HEK293 (cell line): Measurements from ENCODE around the gene ZNF593.

Experiments used
- CTCF ChIA-PET: fragments of 350-600 bp; formaldehyde crosslinking; extraction: SDS; loops from one replicate; lab custom pipeline; 2021; ENCODE audit warnings: antibody characterized with exemption; lab: Yijun Ruan, JAX
- POLR2A ChIA-PET: fragments of 300-600 bp; formaldehyde crosslinking; extraction: SDS; loops from one replicate; lab custom pipeline; 2020; ENCODE audit warnings: antibody characterized with exemption, inconsistent platforms; lab: Yijun Ruan, JAX
- H3K27ac ChIP-seq: fragments of 200-500 bp; sonication (Bioruptor generic); 2 replicates; pipeline ENCODE4 v1.5.1; 2014; ENCODE audit warnings: low read depth, low read length, control low read depth, inconsistent platforms; ENCODE audit errors: extremely low read depth
- H3K36me3 ChIP-seq, 2 experiments: fragments of 200-500 bp in 1 of 2; sonication (Bioruptor generic) in 1 of 2; 1 replicate in 1 of 2; 2 replicates in 1 of 2; pipeline ENCODE4 v1.5.1; 2014 to 2017; ENCODE audit warnings: inconsistent platforms in 2 of 2, low read length in 2 of 2; ENCODE audit not compliant: control insufficient read depth in 2 of 2, insufficient read depth in 1 of 2
- H3K4me1 ChIP-seq: fragments of 200-500 bp; sonication (Bioruptor generic); 2 replicates; pipeline ENCODE4 v1.5.1; 2014; ENCODE audit warnings: mild to moderate bottlenecking, low read length, inconsistent platforms; ENCODE audit not compliant: control insufficient read depth, insufficient read depth
- H3K4me3 ChIP-seq: 2 replicates; pipeline ENCODE4 v1.5.1; 2011; ENCODE audit warnings: low read depth, mild to moderate bottlenecking, control low read depth, low read length, moderate library complexity
- H3K9me3 ChIP-seq: fragments of 200-500 bp; sonication (Bioruptor generic); 2 replicates; pipeline ENCODE4 v1.5.1; 2014; ENCODE audit warnings: low read depth, low read length, inconsistent platforms; ENCODE audit not compliant: control insufficient read depth, insufficient read depth
- BCL11B ChIP-seq: fragments of 450-650 bp; formaldehyde crosslinking; IDR thresholded peaks from 2 replicates; pipeline ENCODE4 v1.5.1; 2016; ENCODE audit warnings: low read depth, missing biosample characterization, missing genetic modification characterization
- GFI1B ChIP-seq: fragments of 450-650 bp; formaldehyde crosslinking; IDR thresholded peaks from 2 replicates; pipeline ENCODE4 v1.5.1; 2016; ENCODE audit warnings: missing biosample characterization, missing genetic modification characterization
- MZF1 ChIP-seq: fragments of 450-650 bp; formaldehyde crosslinking; IDR thresholded peaks from 2 replicates; pipeline ENCODE4 v1.5.1; 2017; ENCODE audit warnings: missing biosample characterization, missing genetic modification characterization, borderline replicate concordance
- ZBTB17 ChIP-seq: fragments of 450-650 bp; formaldehyde crosslinking; IDR thresholded peaks from 2 replicates; pipeline ENCODE4 v1.5.1; 2016; ENCODE audit warnings: missing biosample characterization, missing genetic modification characterization
- ZBTB21 ChIP-seq: fragments of 450-650 bp; formaldehyde crosslinking; IDR thresholded peaks from 2 replicates; pipeline ENCODE4 v1.5.1; 2017; ENCODE audit warnings: missing biosample characterization, missing genetic modification characterization
- ZBTB7A ChIP-seq: fragments of 450-650 bp; formaldehyde crosslinking; IDR thresholded peaks from 2 replicates; pipeline ENCODE4 v1.5.1; 2016; ENCODE audit warnings: low read depth, missing biosample characterization, missing genetic modification characterization
- ZNF157 ChIP-seq: fragments of 450-650 bp; formaldehyde crosslinking; IDR thresholded peaks from 2 replicates; pipeline ENCODE4 v1.5.1; 2016; ENCODE audit warnings: missing biosample characterization, missing genetic modification characterization
- ZNF211 ChIP-seq: fragments of 450-650 bp; formaldehyde crosslinking; IDR thresholded peaks from 2 replicates; pipeline ENCODE4 v1.5.1; 2016; ENCODE audit warnings: low read depth, missing biosample characterization, missing genetic modification characterization
- ZNF302 ChIP-seq: fragments of 450-650 bp; formaldehyde crosslinking; IDR thresholded peaks from 2 replicates; pipeline ENCODE4 v1.5.1; 2016; ENCODE audit warnings: missing biosample characterization, missing genetic modification characterization, low read depth
- ZNF416 ChIP-seq: fragments of 450-650 bp; formaldehyde crosslinking; IDR thresholded peaks from 2 replicates; pipeline ENCODE4 v1.5.1; 2016; ENCODE audit warnings: missing biosample characterization, missing genetic modification characterization
- ZNF514 ChIP-seq: fragments of 450-650 bp; formaldehyde crosslinking; IDR thresholded peaks from 2 replicates; pipeline ENCODE4 v1.5.1; 2016; ENCODE audit warnings: missing biosample characterization, missing genetic modification characterization
- ZNF571 ChIP-seq: fragments of 450-650 bp; formaldehyde crosslinking; IDR thresholded peaks from 2 replicates; pipeline ENCODE4 v1.5.0; 2017; ENCODE audit warnings: missing biosample characterization, missing genetic modification characterization
- ZNF664 ChIP-seq: fragments of 450-650 bp; formaldehyde crosslinking; IDR thresholded peaks from 2 replicates; pipeline ENCODE4 v1.5.1; 2016; ENCODE audit warnings: missing biosample characterization, missing genetic modification characterization
- ZNF768 ChIP-seq: fragments of 450-650 bp; formaldehyde crosslinking; IDR thresholded peaks from 2 replicates; pipeline ENCODE4 v1.5.1; 2018; ENCODE audit warnings: missing biosample characterization, mild to moderate bottlenecking, missing genetic modification characterization
- ZNF791 ChIP-seq: fragments of 450-650 bp; formaldehyde crosslinking; IDR thresholded peaks from 2 replicates; pipeline ENCODE4 v1.5.1; 2016; ENCODE audit warnings: missing biosample characterization, missing genetic modification characterization
- ZNF792 ChIP-seq: fragments of 450-650 bp; formaldehyde crosslinking; IDR thresholded peaks from 2 replicates; pipeline ENCODE4 v1.5.1; 2016; ENCODE audit warnings: missing biosample characterization, missing genetic modification characterization
- ZNF843 ChIP-seq: fragments of 450-650 bp; formaldehyde crosslinking; IDR thresholded peaks from 2 replicates; pipeline ENCODE4 v1.5.1; 2016; ENCODE audit warnings: missing biosample characterization, missing genetic modification characterization
- TF ChIP-seq, protein P1 (sequence below): fragments of 450-650 bp; formaldehyde crosslinking; IDR thresholded peaks from 2 replicates; pipeline ENCODE4 v1.5.1; 2016; ENCODE audit warnings: missing biosample characterization, missing genetic modification characterization
- TF ChIP-seq, protein P2 (sequence below): fragments of 450-650 bp; formaldehyde crosslinking; conservative IDR thresholded peaks from 2 replicates; pipeline ENCODE4 v1.5.1; 2016; ENCODE audit warnings: low read depth, missing biosample characterization, missing genetic modification characterization
- TF ChIP-seq, protein P3 (sequence below): fragments of 450-650 bp; formaldehyde crosslinking; IDR thresholded peaks from 2 replicates; pipeline ENCODE4 v1.5.1; 2016; ENCODE audit warnings: missing biosample characterization, missing genetic modification characterization
- TF ChIP-seq, protein P4 (sequence below): fragments of 450-650 bp; formaldehyde crosslinking; IDR thresholded peaks from 2 replicates; pipeline ENCODE4 v1.5.1; 2016; ENCODE audit warnings: missing biosample characterization, missing genetic modification characterization, borderline replicate concordance
- TF ChIP-seq, protein P5 (sequence below): fragments of 450-650 bp; formaldehyde crosslinking; IDR thresholded peaks from 2 replicates; pipeline ENCODE4 v1.5.1; 2016; ENCODE audit warnings: missing biosample characterization, missing genetic modification characterization

ZNF593 gene

DNA sequence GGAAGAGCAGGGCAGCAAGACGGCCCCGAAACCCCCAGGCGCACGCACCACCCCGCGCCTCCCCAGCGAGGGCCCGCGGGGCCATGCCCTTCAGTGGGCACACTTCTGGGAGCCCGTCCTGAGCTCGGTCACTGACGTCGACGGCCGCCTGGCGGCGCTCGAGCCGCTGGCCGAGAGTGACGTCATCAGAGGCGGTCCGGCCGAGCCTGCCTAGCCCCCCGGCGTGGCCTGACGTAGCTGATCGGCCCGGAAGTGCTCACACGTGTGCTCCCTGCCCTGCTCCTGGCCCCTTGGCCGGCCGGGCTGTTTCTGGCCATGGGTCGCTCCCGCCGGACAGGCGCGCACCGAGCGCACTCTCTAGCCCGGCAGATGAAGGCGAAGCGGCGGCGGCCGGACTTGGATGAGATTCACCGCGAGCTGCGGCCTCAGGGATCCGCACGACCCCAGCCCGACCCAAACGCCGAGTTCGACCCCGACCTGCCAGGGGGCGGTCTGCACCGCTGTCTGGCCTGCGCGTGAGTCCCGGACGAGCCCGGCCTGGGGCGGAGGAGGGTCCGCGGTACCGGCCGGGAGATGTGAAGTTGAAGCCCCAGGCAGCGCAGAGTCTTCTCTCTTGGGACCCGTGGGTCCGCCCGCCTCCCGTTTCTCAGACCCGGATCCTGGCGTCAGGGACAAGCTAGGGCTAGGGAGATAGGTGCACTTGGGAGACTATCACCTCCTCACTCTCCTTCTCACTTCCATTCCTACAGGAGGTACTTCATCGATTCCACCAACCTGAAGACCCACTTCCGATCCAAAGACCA, at the start of gene ZNF593:
Gene ZNF593, plus strand, starts transcription at position 240 of the 803 bp plus-strand sequence. Its CDS starts 76 bp downstream, at position 316.
- ChIA-PET POLR2A (interaction anchor here (0.6 to 2.9 kb wide), 7 partner anchors 8 to 260 kb away, joined by 3 to 23 read pairs (median 4); partner anchors contain the start of gene CEP85), CTCF (interaction anchor here (0.6 to 2.0 kb wide), 27 partner anchors 9 to 1210 kb away, joined by 3 to 16 read pairs (median 4); partner anchors contain the start of genes CATSPER4 and CEP85)
- H3K4me1 ChIP-seq, result peaks cover 7% of the 10 kb centered on the region; the same call in 1 of the 2 replicates
- peaks cover 0 to 10% of the 10 kb centered on the region in 2 experiments; a peak in 1 of 3 replicates for H3K36me3 ChIP-seq
- no peaks in the 10 kb centered on the region for H3K9me3 ChIP-seq
- H3K4me3 ChIP-seq, result peak within 1 kb of the TSS; percentile 68
- H3K27ac ChIP-seq, result peak within 1 kb of the TSS; percentile 59; the same call in 1 of the 2 replicates
- no peak for TF ChIP-seq ZNF211 (tag by site-specific recombination)
- TF ChIP-seq ZNF843 (tag by site-specific recombination), result peak; percentile 66
- no peak for TF ChIP-seq ZNF791
- TF ChIP-seq, protein P1, sequence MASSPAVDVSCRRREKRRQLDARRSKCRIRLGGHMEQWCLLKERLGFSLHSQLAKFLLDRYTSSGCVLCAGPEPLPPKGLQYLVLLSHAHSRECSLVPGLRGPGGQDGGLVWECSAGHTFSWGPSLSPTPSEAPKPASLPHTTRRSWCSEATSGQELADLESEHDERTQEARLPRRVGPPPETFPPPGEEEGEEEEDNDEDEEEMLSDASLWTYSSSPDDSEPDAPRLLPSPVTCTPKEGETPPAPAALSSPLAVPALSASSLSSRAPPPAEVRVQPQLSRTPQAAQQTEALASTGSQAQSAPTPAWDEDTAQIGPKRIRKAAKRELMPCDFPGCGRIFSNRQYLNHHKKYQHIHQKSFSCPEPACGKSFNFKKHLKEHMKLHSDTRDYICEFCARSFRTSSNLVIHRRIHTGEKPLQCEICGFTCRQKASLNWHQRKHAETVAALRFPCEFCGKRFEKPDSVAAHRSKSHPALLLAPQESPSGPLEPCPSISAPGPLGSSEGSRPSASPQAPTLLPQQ, result peak; percentile 83
- no peak for TF ChIP-seq ZNF664 (tag by site-specific recombination)
- no peak for TF ChIP-seq ZNF571 (tag by site-specific recombination)
- TF ChIP-seq ZBTB21 (tag by site-specific recombination), result peak; percentile 100
- TF ChIP-seq ZNF302 (tag by site-specific recombination), result no peak
- TF ChIP-seq ZNF514 (tag by site-specific recombination), result no peak
- peak; percentile 96 for TF ChIP-seq BCL11B (tag by site-specific recombination)
- TF ChIP-seq, protein P2, sequence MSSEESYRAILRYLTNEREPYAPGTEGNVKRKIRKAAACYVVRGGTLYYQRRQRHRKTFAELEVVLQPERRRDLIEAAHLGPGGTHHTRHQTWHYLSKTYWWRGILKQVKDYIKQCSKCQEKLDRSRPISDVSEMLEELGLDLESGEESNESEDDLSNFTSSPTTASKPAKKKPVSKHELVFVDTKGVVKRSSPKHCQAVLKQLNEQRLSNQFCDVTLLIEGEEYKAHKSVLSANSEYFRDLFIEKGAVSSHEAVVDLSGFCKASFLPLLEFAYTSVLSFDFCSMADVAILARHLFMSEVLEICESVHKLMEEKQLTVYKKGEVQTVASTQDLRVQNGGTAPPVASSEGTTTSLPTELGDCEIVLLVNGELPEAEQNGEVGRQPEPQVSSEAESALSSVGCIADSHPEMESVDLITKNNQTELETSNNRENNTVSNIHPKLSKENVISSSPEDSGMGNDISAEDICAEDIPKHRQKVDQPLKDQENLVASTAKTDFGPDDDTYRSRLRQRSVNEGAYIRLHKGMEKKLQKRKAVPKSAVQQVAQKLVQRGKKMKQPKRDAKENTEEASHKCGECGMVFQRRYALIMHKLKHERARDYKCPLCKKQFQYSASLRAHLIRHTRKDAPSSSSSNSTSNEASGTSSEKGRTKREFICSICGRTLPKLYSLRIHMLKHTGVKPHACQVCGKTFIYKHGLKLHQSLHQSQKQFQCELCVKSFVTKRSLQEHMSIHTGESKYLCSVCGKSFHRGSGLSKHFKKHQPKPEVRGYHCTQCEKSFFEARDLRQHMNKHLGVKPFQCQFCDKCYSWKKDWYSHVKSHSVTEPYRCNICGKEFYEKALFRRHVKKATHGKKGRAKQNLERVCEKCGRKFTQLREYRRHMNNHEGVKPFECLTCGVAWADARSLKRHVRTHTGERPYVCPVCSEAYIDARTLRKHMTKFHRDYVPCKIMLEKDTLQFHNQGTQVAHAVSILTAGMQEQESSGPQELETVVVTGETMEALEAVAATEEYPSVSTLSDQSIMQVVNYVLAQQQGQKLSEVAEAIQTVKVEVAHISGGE (tag by site-specific recombination), result peak; percentile 91
- TF ChIP-seq, protein P3, sequence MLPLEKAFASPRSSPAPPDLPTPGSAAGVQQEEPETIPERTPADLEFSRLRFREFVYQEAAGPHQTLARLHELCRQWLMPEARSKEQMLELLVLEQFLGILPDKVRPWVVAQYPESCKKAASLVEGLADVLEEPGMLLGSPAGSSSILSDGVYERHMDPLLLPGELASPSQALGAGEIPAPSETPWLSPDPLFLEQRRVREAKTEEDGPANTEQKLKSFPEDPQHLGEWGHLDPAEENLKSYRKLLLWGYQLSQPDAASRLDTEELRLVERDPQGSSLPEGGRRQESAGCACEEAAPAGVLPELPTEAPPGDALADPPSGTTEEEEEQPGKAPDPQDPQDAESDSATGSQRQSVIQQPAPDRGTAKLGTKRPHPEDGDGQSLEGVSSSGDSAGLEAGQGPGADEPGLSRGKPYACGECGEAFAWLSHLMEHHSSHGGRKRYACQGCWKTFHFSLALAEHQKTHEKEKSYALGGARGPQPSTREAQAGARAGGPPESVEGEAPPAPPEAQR (tag by site-specific recombination), result peak; percentile 54; the same call in 1 of the 2 replicates
- TF ChIP-seq GFI1B (tag by site-specific recombination), result no peak
- TF ChIP-seq MZF1 (tag by site-specific recombination), result no peak
- 0 out of 2 replicates have a peak, but pooled peaks have one; percentile 10 for TF ChIP-seq ZNF416 (tag by site-specific recombination)
- no peak for TF ChIP-seq ZBTB17 (tag by site-specific recombination)
- TF ChIP-seq ZBTB7A, result peak; percentile 99
- no peak for TF ChIP-seq ZNF157 (tag by site-specific recombination)
- TF ChIP-seq, protein P4, sequence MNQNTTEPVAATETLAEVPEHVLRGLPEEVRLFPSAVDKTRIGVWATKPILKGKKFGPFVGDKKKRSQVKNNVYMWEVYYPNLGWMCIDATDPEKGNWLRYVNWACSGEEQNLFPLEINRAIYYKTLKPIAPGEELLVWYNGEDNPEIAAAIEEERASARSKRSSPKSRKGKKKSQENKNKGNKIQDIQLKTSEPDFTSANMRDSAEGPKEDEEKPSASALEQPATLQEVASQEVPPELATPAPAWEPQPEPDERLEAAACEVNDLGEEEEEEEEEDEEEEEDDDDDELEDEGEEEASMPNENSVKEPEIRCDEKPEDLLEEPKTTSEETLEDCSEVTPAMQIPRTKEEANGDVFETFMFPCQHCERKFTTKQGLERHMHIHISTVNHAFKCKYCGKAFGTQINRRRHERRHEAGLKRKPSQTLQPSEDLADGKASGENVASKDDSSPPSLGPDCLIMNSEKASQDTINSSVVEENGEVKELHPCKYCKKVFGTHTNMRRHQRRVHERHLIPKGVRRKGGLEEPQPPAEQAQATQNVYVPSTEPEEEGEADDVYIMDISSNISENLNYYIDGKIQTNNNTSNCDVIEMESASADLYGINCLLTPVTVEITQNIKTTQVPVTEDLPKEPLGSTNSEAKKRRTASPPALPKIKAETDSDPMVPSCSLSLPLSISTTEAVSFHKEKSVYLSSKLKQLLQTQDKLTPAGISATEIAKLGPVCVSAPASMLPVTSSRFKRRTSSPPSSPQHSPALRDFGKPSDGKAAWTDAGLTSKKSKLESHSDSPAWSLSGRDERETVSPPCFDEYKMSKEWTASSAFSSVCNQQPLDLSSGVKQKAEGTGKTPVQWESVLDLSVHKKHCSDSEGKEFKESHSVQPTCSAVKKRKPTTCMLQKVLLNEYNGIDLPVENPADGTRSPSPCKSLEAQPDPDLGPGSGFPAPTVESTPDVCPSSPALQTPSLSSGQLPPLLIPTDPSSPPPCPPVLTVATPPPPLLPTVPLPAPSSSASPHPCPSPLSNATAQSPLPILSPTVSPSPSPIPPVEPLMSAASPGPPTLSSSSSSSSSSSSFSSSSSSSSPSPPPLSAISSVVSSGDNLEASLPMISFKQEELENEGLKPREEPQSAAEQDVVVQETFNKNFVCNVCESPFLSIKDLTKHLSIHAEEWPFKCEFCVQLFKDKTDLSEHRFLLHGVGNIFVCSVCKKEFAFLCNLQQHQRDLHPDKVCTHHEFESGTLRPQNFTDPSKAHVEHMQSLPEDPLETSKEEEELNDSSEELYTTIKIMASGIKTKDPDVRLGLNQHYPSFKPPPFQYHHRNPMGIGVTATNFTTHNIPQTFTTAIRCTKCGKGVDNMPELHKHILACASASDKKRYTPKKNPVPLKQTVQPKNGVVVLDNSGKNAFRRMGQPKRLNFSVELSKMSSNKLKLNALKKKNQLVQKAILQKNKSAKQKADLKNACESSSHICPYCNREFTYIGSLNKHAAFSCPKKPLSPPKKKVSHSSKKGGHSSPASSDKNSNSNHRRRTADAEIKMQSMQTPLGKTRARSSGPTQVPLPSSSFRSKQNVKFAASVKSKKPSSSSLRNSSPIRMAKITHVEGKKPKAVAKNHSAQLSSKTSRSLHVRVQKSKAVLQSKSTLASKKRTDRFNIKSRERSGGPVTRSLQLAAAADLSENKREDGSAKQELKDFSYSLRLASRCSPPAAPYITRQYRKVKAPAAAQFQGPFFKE (tag by site-specific recombination), result peak; percentile 73; the same call in 1 of the 2 replicates
- TF ChIP-seq ZNF768 (tag by site-specific recombination), result no peak
- peak; percentile 85; the same call in 1 of the 2 replicates for TF ChIP-seq ZNF792
- TF ChIP-seq, protein P5, sequence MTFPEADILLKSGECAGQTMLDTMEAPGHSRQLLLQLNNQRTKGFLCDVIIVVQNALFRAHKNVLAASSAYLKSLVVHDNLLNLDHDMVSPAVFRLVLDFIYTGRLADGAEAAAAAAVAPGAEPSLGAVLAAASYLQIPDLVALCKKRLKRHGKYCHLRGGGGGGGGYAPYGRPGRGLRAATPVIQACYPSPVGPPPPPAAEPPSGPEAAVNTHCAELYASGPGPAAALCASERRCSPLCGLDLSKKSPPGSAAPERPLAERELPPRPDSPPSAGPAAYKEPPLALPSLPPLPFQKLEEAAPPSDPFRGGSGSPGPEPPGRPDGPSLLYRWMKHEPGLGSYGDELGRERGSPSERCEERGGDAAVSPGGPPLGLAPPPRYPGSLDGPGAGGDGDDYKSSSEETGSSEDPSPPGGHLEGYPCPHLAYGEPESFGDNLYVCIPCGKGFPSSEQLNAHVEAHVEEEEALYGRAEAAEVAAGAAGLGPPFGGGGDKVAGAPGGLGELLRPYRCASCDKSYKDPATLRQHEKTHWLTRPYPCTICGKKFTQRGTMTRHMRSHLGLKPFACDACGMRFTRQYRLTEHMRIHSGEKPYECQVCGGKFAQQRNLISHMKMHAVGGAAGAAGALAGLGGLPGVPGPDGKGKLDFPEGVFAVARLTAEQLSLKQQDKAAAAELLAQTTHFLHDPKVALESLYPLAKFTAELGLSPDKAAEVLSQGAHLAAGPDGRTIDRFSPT (tag by site-specific recombination), result peak; percentile 99
